ENCODE measurements around the gene TMEM214. TPM values are rescaled to one million over a fixed set of nuclear protein-coding genes. Genes with fewer than 3 reads are reported as not detected.

The TMEM214 gene
- total and polyA plus RNA-seq, 2 donors from 2014 or later = 50.5 to 74.8 TPM

GRCh38 chr2:26991717-26992116 is 41.0 kb upstream of the TMEM214 start:
- no peaks in the 10 kb centered on the region for H3K27me3 ChIP-seq (ENCODE audit: control insufficient read depth, insufficient read depth, low read length)
- no peaks in the 10 kb centered on the region for H3K9me3 ChIP-seq (ENCODE audit: control insufficient read depth in 2 of 3, insufficient read depth in 1 of 3, low read length in 3 of 3)
- peaks cover 0 to 3% (median 0%) of the 10 kb centered on the region in 3 donors for H3K4me1 ChIP-seq (ENCODE audit: control insufficient read depth in 2 of 3, insufficient read depth in 2 of 3, low read depth in 1 of 3, low read length in 3 of 3)
- DNase-seq (no peak), FAIRE-seq (no peak)
- no peak for TF ChIP-seq CTCF (IDR thresholded peaks at IDR 0.05; ENCODE audit: borderline replicate concordance, extremely low read depth, insufficient read depth)
- no peaks in the 10 kb centered on the region for H3K36me3 ChIP-seq (ENCODE audit: control insufficient read depth in 2 of 3, insufficient read depth in 3 of 3, low read length in 3 of 3)
- intact Hi-C loops (cut with DNase I) = no loop called here
- H3K4me3 ChIP-seq (ENCODE audit: low read length in 3 of 3) = no peak overlapping the region
- no peak overlapping the region for H3K9ac ChIP-seq (ENCODE audit: low read length in 3 of 3)
- H3K27ac ChIP-seq (ENCODE audit: low read depth in 2 of 2, low read length in 2 of 2) = no peak overlapping the region

- peaks cover 0 to 3% (median 0%) of the 10 kb centered on the region in 3 donors for H3K4me1 ChIP-seq (ENCODE audit: control insufficient read depth in 2 of 3, insufficient read depth in 2 of 3, low read depth in 1 of 3, low read length in 3 of 3)
- H3K9me3 ChIP-seq (ENCODE audit: control insufficient read depth in 2 of 3, insufficient read depth in 1 of 3, low read length in 3 of 3) = no peaks in the 10 kb centered on the region
- H3K4me3 ChIP-seq (ENCODE audit: low read length in 3 of 3) = no peak overlapping the region
- H3K27ac ChIP-seq (ENCODE audit: low read depth in 2 of 2, low read length in 2 of 2) = no peak overlapping the region
- no peak for TF ChIP-seq CTCF (IDR thresholded peaks at IDR 0.05; ENCODE audit: borderline replicate concordance, extremely low read depth, insufficient read depth)
- H3K36me3 ChIP-seq (ENCODE audit: control insufficient read depth in 2 of 3, insufficient read depth in 3 of 3, low read length in 3 of 3) = no peaks in the 10 kb centered on the region
- H3K9ac ChIP-seq (ENCODE audit: low read length in 3 of 3) = no peak overlapping the region
- FAIRE-seq (no peak), DNase-seq (peak in 1 of 5 donors; percentile 38)
- H3K27me3 ChIP-seq (ENCODE audit: control insufficient read depth, insufficient read depth, low read length) = no peaks in the 10 kb centered on the region
- intact Hi-C loops (cut with DNase I) = no loop called here
These were observed 39.0 kb upstream of the TMEM214 start for GRCh38 chr2:26993768-26994167.

- Histone ChIP-seq H3K27ac (ENCODE audit: low read depth in 2 of 2, low read length in 2 of 2) (no peak overlapping the region), H3K36me3 (ENCODE audit: control insufficient read depth in 2 of 3, insufficient read depth in 3 of 3, low read length in 3 of 3) (no peaks in the 10 kb centered on the region), H3K4me1 (ENCODE audit: control insufficient read depth in 2 of 3, insufficient read depth in 2 of 3, low read depth in 1 of 3, low read length in 3 of 3) (peaks cover 0 to 3% (median 0%) of the 10 kb centered on the region in 3 donors), H3K27me3 (ENCODE audit: control insufficient read depth, insufficient read depth, low read length) (no peaks in the 10 kb centered on the region), H3K9ac (ENCODE audit: low read length in 3 of 3) (no peak overlapping the region), H3K4me3 (ENCODE audit: low read length in 3 of 3) (no peak overlapping the region), H3K9me3 (ENCODE audit: control insufficient read depth in 2 of 3, insufficient read depth in 1 of 3, low read length in 3 of 3) (no peaks in the 10 kb centered on the region)
- no peak for DNase-seq
- no peak for FAIRE-seq
- TF ChIP-seq CTCF (IDR thresholded peaks at IDR 0.05; ENCODE audit: borderline replicate concordance, extremely low read depth, insufficient read depth) = no peak
- intact Hi-C loops (cut with DNase I) = no loop called here
These were observed 37.8 kb upstream of the TMEM214 start for GRCh38 chr2:26994983-26995382.

- no peaks in the 10 kb centered on the region for H3K9me3 ChIP-seq (ENCODE audit: control insufficient read depth in 2 of 3, insufficient read depth in 1 of 3, low read length in 3 of 3)
- intact Hi-C loops (cut with DNase I) = no loop called here
- H3K36me3 ChIP-seq (ENCODE audit: control insufficient read depth in 2 of 3, insufficient read depth in 3 of 3, low read length in 3 of 3) = no peaks in the 10 kb centered on the region
- no peak for TF ChIP-seq CTCF (IDR thresholded peaks at IDR 0.05; ENCODE audit: borderline replicate concordance, extremely low read depth, insufficient read depth)
- DNase-seq (no peak), FAIRE-seq (no peak)
- H3K4me3 ChIP-seq (ENCODE audit: low read length in 3 of 3) = no peak overlapping the region
- no peaks in the 10 kb centered on the region for H3K27me3 ChIP-seq (ENCODE audit: control insufficient read depth, insufficient read depth, low read length)
- no peak overlapping the region for H3K27ac ChIP-seq (ENCODE audit: low read depth in 2 of 2, low read length in 2 of 2)
- H3K4me1 ChIP-seq (ENCODE audit: control insufficient read depth in 2 of 3, insufficient read depth in 2 of 3, low read depth in 1 of 3, low read length in 3 of 3) = no peaks in the 10 kb centered on the region
- no peak overlapping the region for H3K9ac ChIP-seq (ENCODE audit: low read length in 3 of 3)
These were observed 35.4 kb upstream of the TMEM214 start for GRCh38 chr2:26997394-26997793.
